ENCODE measurements around the gene CLCN4.

CLCN4 gene

GRCh38 chrX:10156199-10157031 is at the start of gene CLCN4:
Gene CLCN4, plus strand, starts transcription at chrX:10156975. Its CDS starts 28,058 bp downstream, at chrX:10185033.
- Histone ChIP-seq H3K27ac (ENCODE audit: low read length) (no peak within 1 kb of the TSS), H3K27me3 (ENCODE audit: control insufficient read depth, insufficient read depth, low read length) (no peaks in the 10 kb centered on the region)

GRCh38 chrX:10107483-10107882 is 49.3 kb upstream of the CLCN4 start:
- 100% methylated on average over 1 of the region's 2 CpGs for WGBS (ENCODE audit: insufficient coverage, insufficient read length)
- no peaks in the 10 kb centered on the region; the same call in 1 of the 2 replicates for H3K4me1 ChIP-seq (ENCODE audit: control insufficient read depth, insufficient read depth, low read length)
- H3K36me3 ChIP-seq (ENCODE audit: control insufficient read depth, insufficient read depth, low read length), result no peaks in the 10 kb centered on the region
- no peaks in the 10 kb centered on the region for H3K27me3 ChIP-seq (ENCODE audit: control insufficient read depth, insufficient read depth, low read length)
- no peaks in the 10 kb centered on the region for H3K9me3 ChIP-seq (ENCODE audit: control insufficient read depth, insufficient read depth, low read length)
- no peak for DNase-seq (ENCODE audit: low read depth, low spot score)
- no peak overlapping the region for H3K27ac ChIP-seq (ENCODE audit: low read length)
- no peak overlapping the region for H3K4me3 ChIP-seq (ENCODE audit: low read length)

More at GRCh38 chrX:10156199-10157031, at the start of gene CLCN4:
- no peak for DNase-seq (ENCODE audit: low read depth, low spot score)
- Histone ChIP-seq H3K4me1 (ENCODE audit: control insufficient read depth, insufficient read depth, low read length) (no peaks in the 10 kb centered on the region), H3K4me3 (ENCODE audit: low read length) (peak within 1 kb of the TSS; percentile 14; the same call in 1 of the 2 replicates), H3K36me3 (ENCODE audit: control insufficient read depth, insufficient read depth, low read length) (no peaks in the 10 kb centered on the region), H3K9me3 (ENCODE audit: control insufficient read depth, insufficient read depth, low read length) (no peaks in the 10 kb centered on the region)
- WGBS (ENCODE audit: insufficient coverage, insufficient read length), result no CpG with 5 or more reads among the region's 27 CpGs

GRCh38 chrX:10108288-10108687 is 48.5 kb upstream of the CLCN4 start:
- H3K4me1 ChIP-seq (ENCODE audit: control insufficient read depth, insufficient read depth, low read length), result no peaks in the 10 kb centered on the region; the same call in 1 of the 2 replicates
- no peak for DNase-seq (ENCODE audit: low read depth, low spot score)
- no peak overlapping the region for H3K4me3 ChIP-seq (ENCODE audit: low read length)
- no peaks in the 10 kb centered on the region for H3K36me3 ChIP-seq (ENCODE audit: control insufficient read depth, insufficient read depth, low read length)
- no peaks in the 10 kb centered on the region for H3K27me3 ChIP-seq (ENCODE audit: control insufficient read depth, insufficient read depth, low read length)
- H3K27ac ChIP-seq (ENCODE audit: low read length), result no peak overlapping the region
- no CpG with 5 or more reads among the region's 9 CpGs for WGBS (ENCODE audit: insufficient coverage, insufficient read length)
- H3K9me3 ChIP-seq (ENCODE audit: control insufficient read depth, insufficient read depth, low read length), result no peaks in the 10 kb centered on the region

- no CpG with 5 or more reads among the region's 27 CpGs for WGBS (ENCODE audit: insufficient coverage, insufficient read length)
- H3K27ac ChIP-seq (ENCODE audit: low read length), result no peak overlapping the region
- no peak for DNase-seq (ENCODE audit: low read depth, low spot score)
Observed at GRCh38 chrX:10109695-10110094, 47.1 kb upstream of the CLCN4 start.

GRCh38 chrX:10110316-10110935 is 46.3 kb upstream of the CLCN4 start:
- Histone ChIP-seq H3K27ac (ENCODE audit: low read length) (no peak overlapping the region), H3K36me3 (ENCODE audit: control insufficient read depth, insufficient read depth, low read length) (no peaks in the 10 kb centered on the region), H3K4me3 (ENCODE audit: low read length) (no peak overlapping the region), H3K27me3 (ENCODE audit: control insufficient read depth, insufficient read depth, low read length) (no peaks in the 10 kb centered on the region), H3K9me3 (ENCODE audit: control insufficient read depth, insufficient read depth, low read length) (no peaks in the 10 kb centered on the region), H3K4me1 (ENCODE audit: control insufficient read depth, insufficient read depth, low read length) (no peaks in the 10 kb centered on the region; the same call in 1 of the 2 replicates)
- no CpG with 5 or more reads among the region's 16 CpGs for WGBS (ENCODE audit: insufficient coverage, insufficient read length)
- DNase-seq (ENCODE audit: low read depth, low spot score), result no peak

More at GRCh38 chrX:10109695-10110094, 47.1 kb upstream of the CLCN4 start:
- Histone ChIP-seq H3K36me3 (ENCODE audit: control insufficient read depth, insufficient read depth, low read length) (no peaks in the 10 kb centered on the region), H3K4me1 (ENCODE audit: control insufficient read depth, insufficient read depth, low read length) (no peaks in the 10 kb centered on the region; the same call in 1 of the 2 replicates), H3K9me3 (ENCODE audit: control insufficient read depth, insufficient read depth, low read length) (no peaks in the 10 kb centered on the region), H3K27me3 (ENCODE audit: control insufficient read depth, insufficient read depth, low read length) (no peaks in the 10 kb centered on the region), H3K4me3 (ENCODE audit: low read length) (no peak overlapping the region)

GRCh38 chrX:10110984-10111363 is 45.8 kb upstream of the CLCN4 start:
- no peaks in the 10 kb centered on the region; the same call in 1 of the 2 replicates for H3K4me1 ChIP-seq (ENCODE audit: control insufficient read depth, insufficient read depth, low read length)
- no peaks in the 10 kb centered on the region for H3K36me3 ChIP-seq (ENCODE audit: control insufficient read depth, insufficient read depth, low read length)
- no peak for DNase-seq (ENCODE audit: low read depth, low spot score)
- no peak overlapping the region for H3K27ac ChIP-seq (ENCODE audit: low read length)
- H3K4me3 ChIP-seq (ENCODE audit: low read length), result no peak overlapping the region
- H3K27me3 ChIP-seq (ENCODE audit: control insufficient read depth, insufficient read depth, low read length), result no peaks in the 10 kb centered on the region
- no peaks in the 10 kb centered on the region for H3K9me3 ChIP-seq (ENCODE audit: control insufficient read depth, insufficient read depth, low read length)
- no CpG with 5 or more reads among the region's 10 CpGs for WGBS (ENCODE audit: insufficient coverage, insufficient read length)

- H3K27me3 ChIP-seq (ENCODE audit: control insufficient read depth, insufficient read depth, low read length), result no peaks in the 10 kb centered on the region
- no peaks in the 10 kb centered on the region for H3K4me1 ChIP-seq (ENCODE audit: control insufficient read depth, insufficient read depth, low read length)
- WGBS (ENCODE audit: insufficient coverage, insufficient read length), result no CpG with 5 or more reads among the region's 26 CpGs
Observed at GRCh38 chrX:10111364-10112148, 45.2 kb upstream of the CLCN4 start.

GRCh38 chrX:10112510-10112909 is 44.3 kb upstream of the CLCN4 start:
- no peaks in the 10 kb centered on the region for H3K27me3 ChIP-seq (ENCODE audit: control insufficient read depth, insufficient read depth, low read length)
- H3K9me3 ChIP-seq (ENCODE audit: control insufficient read depth, insufficient read depth, low read length), result no peaks in the 10 kb centered on the region
- no peak for DNase-seq (ENCODE audit: low read depth, low spot score)
- H3K4me1 ChIP-seq (ENCODE audit: control insufficient read depth, insufficient read depth, low read length), result no peaks in the 10 kb centered on the region
- H3K36me3 ChIP-seq (ENCODE audit: control insufficient read depth, insufficient read depth, low read length), result peaks cover 4% of the 10 kb centered on the region
- H3K4me3 ChIP-seq (ENCODE audit: low read length), result no peak overlapping the region
- no peak overlapping the region for H3K27ac ChIP-seq (ENCODE audit: low read length)
- WGBS (ENCODE audit: insufficient coverage, insufficient read length), result no CpG with 5 or more reads among the region's 6 CpGs

More at GRCh38 chrX:10111364-10112148, 45.2 kb upstream of the CLCN4 start:
- DNase-seq (ENCODE audit: low read depth, low spot score), result no peak
- Histone ChIP-seq H3K36me3 (ENCODE audit: control insufficient read depth, insufficient read depth, low read length) (no peaks in the 10 kb centered on the region), H3K4me3 (ENCODE audit: low read length) (no peak overlapping the region), H3K27ac (ENCODE audit: low read length) (no peak overlapping the region), H3K9me3 (ENCODE audit: control insufficient read depth, insufficient read depth, low read length) (no peaks in the 10 kb centered on the region)

GRCh38 chrX:10115082-10115481 is 41.7 kb upstream of the CLCN4 start:
- Histone ChIP-seq H3K27me3 (ENCODE audit: control insufficient read depth, insufficient read depth, low read length) (no peaks in the 10 kb centered on the region), H3K36me3 (ENCODE audit: control insufficient read depth, insufficient read depth, low read length) (peaks cover 12% of the 10 kb centered on the region), H3K4me1 (ENCODE audit: control insufficient read depth, insufficient read depth, low read length) (no peaks in the 10 kb centered on the region), H3K4me3 (ENCODE audit: low read length) (no peak overlapping the region), H3K9me3 (ENCODE audit: control insufficient read depth, insufficient read depth, low read length) (no peaks in the 10 kb centered on the region), H3K27ac (ENCODE audit: low read length) (no peak overlapping the region)
- no CpG with 5 or more reads among the region's 5 CpGs for WGBS (ENCODE audit: insufficient coverage, insufficient read length)
- DNase-seq (ENCODE audit: low read depth, low spot score), result no peak

- H3K27ac ChIP-seq (ENCODE audit: low read length), result no peak overlapping the region
- H3K4me1 ChIP-seq (ENCODE audit: control insufficient read depth, insufficient read depth, low read length), result no peaks in the 10 kb centered on the region
- peaks cover 14% of the 10 kb centered on the region for H3K36me3 ChIP-seq (ENCODE audit: control insufficient read depth, insufficient read depth, low read length)
- no peaks in the 10 kb centered on the region; the same call in 1 of the 2 replicates for H3K9me3 ChIP-seq (ENCODE audit: control insufficient read depth, insufficient read depth, low read length)
- H3K4me3 ChIP-seq (ENCODE audit: low read length), result no peak overlapping the region
- no peaks in the 10 kb centered on the region for H3K27me3 ChIP-seq (ENCODE audit: control insufficient read depth, insufficient read depth, low read length)
- no CpG with 5 or more reads among the region's 31 CpGs for WGBS (ENCODE audit: insufficient coverage, insufficient read length)
- DNase-seq (ENCODE audit: low read depth, low spot score), result no peak
Observed at GRCh38 chrX:10117301-10117700, 39.5 kb upstream of the CLCN4 start.
